Activated gamma-delta T cell (primary cell): ENCODE measurements around the gene EPS8L3.
"Not testable (repeated sequence)": the region's sequence is repeated elsewhere in the genome, so short reads cannot be mapped to it uniquely, and the experiment has no call there.

Source experiments
- DNase-seq: peaks from one replicate; lab custom pipeline; 2025; lab: John Stamatoyannopoulos, UW

Gene EPS8L3

DNA sequence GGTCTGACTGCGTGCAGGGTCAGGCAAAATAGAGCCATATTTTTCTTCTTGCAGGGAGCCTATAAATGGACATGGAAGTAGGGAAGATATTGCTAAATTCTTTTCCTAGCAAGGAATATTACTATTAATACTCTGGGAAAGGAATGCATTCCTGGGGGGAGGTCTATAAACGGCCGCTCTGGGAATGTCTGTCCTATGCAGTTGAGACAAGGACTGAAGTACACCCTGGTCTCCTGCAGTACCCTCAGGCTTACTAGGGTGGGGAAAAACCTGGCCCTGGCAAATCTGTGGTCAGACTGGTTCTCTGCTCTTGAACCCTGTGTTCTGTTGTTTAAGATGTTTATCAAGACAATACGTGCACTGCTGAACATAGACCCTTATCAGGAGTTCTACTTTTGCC is 54.8 kb downstream of the EPS8L3 start:
- DNase-seq = not testable (repeated sequence)

DNA sequence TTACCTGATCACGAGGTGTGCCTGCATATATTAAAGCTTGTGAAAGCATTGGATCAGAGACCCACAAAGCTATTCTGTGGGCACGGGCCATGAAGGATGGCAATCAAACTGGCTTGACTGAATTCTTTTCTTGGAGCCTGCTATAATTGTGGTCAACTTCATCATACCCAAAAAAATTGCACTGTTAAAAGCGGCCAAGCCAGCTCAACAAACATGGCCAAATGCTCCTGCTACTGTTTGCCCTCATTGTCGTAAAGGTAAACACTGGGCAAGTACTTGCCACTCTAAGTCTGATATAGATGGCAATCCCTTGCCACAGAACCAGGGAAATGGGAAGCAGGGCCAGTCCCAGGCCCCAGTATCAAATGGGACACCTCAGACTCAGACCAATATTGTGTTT is 58.3 kb downstream of the EPS8L3 start:
- no peak for DNase-seq

DNA sequence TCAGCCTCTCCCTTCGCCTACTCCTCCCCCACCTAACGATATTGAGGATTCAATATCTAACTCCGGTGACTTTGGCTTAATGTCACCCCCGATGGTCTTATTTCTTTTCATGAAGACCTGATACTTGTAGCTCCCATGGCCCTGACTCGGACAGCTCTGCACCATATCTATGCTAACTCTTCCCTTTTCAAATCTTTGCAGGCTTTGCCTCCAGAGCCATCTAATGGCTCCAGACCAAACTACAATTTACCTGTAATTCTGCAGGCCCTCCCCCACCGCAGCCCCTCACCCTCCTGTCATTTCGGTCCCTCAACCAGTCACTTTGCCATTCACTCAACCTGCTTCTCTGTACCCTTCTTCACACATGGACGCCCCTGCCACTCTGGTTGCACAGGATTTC is 59.5 kb downstream of the EPS8L3 start:
- no peak for DNase-seq

DNA sequence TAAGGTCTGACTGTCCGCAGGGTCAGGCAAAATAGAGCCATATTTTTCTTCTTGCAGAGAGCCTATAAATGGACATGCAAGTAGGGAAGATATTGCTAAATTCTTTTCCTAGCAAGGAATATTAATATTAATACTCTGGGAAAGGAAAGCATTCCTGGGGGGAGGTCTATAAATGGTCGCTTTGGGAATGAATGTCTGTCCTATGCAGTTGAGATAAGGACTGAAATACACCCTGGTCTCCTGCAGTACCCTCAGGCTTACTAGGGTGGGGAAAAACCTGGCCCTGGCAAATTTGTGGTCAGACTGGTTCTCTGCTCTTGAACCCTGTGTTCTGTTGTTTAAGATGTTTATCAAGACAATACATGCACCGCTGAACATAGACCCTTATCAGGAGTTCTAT is 60.8 kb downstream of the EPS8L3 start:
- not testable (repeated sequence) for DNase-seq
